MCF 10A (cell line): ENCODE results near the gene EXOC2. TPM values are rescaled to one million over a fixed set of nuclear protein-coding genes. Genes with fewer than 3 reads are reported as not detected.

Experiments
- BruUV-seq: library from RNA; stranded (reverse); fragments of 400-500 nt; replicated peaks from 2 replicates; lab custom pipeline; 2021; lab: Mats Ljungman, UMichigan
- CTCF ChIA-PET: fragments of 300-600 bp; sonication (Branson Sonifier 250); formaldehyde crosslinking; extraction: SDS; loops from one replicate; lab custom pipeline; 2021; ENCODE audit warnings: antibody characterized with exemption, inconsistent platforms; lab: Yijun Ruan, JAX
- POLR2A ChIA-PET: fragments of 300-600, 350-650 bp; sonication (Branson Sonifier 250); formaldehyde crosslinking; extraction: SDS; loops from one replicate; lab custom pipeline; 2020; ENCODE audit warnings: antibody characterized with exemption, inconsistent platforms; lab: Yijun Ruan, JAX
- DNase-seq: peaks from one replicate; pipeline ENCODE4 v3.0.0-alpha.2; 2018; ENCODE audit not compliant: unreplicated experiment
- H3K27ac Mint-ChIP-seq: one replicate; pipeline ENCODE4 v1.8.0; 2022; ENCODE audit warnings: mild to moderate bottlenecking, low read depth, mixed read lengths; ENCODE audit not compliant: unreplicated experiment
- H3K27me3 Mint-ChIP-seq: one replicate; pipeline ENCODE4 v1.8.0; 2022; ENCODE audit warnings: mixed read lengths; ENCODE audit not compliant: insufficient read depth, unreplicated experiment
- H3K36me3 Mint-ChIP-seq: one replicate; pipeline ENCODE4 v1.8.0; 2022; ENCODE audit warnings: mild to moderate bottlenecking, moderate library complexity, mixed read lengths; ENCODE audit not compliant: insufficient read depth, unreplicated experiment
- H3K4me1 Mint-ChIP-seq: one replicate; pipeline ENCODE4 v1.8.0; 2022; ENCODE audit warnings: mixed read lengths; ENCODE audit not compliant: insufficient read depth, unreplicated experiment
- H3K4me3 Mint-ChIP-seq: one replicate; pipeline ENCODE4 v1.8.0; 2022; ENCODE audit warnings: mild to moderate bottlenecking, moderate library complexity, mixed read lengths; ENCODE audit not compliant: unreplicated experiment
- H3K9me3 Mint-ChIP-seq: one replicate; pipeline ENCODE4 v1.8.0; 2022; ENCODE audit warnings: mixed read lengths; ENCODE audit not compliant: unreplicated experiment
- CTCF ChIP-seq: fragments of 200-600 bp; IDR thresholded peaks from one replicate; pipeline ENCODE4 v1.8.0; 2022; ENCODE audit warnings: antibody characterized with exemption, mild to moderate bottlenecking; ENCODE audit not compliant: unreplicated experiment
- intact Hi-C: fragments of 100-400 bp; cut with micrococcal nuclease; formaldehyde crosslinking; loops from 2 replicates; pipeline ENCODE4 v1.14.1; 2022
- total RNA-seq: library from RNA; stranded (reverse); gene quantifications from 2 replicates; pipeline ENCODE4 v1.2.3, GENCODE V29; 2022

Gene EXOC2
- total RNA-seq, 1 experiment from 2014 or later, result 14.6 TPM

DNA sequence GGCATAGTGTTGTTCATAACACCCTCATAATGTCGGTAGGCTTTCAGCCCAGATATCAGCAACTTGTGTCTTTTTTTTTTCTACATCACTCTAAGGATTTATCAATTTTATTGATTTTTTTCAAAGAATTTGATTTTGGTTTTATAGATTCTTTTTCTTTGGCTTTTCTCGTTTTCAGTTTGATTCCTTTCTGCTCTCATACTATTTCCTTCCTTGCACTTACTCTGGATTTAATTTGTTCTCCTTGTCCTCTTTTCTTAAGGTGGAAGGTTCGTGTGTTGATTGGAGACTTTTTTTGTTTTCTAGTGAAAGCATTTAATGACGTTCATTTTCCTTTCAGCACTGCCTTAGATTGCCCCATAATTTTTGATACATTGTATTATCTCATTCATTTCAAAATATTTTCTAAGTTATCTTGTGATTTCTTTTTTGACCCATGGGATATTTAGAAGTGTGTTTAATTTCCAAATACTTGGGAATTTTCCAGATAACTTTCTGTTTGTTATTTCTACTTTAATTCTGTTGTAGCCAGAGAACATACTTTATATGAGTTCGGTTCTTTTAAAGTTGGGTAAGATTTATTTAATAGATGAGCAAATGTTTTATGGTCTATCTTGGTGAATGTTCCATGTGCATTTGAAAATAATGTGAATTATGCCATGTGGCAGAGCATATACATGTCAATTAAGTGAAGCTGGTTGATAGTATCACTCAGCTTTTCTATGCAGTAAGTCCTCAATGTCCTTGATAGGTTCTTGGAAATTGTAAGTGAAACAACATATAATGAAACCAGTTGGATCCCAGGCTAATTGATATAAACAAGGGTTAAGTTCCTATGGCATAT, 238.6 kb downstream of the EXOC2 start:
- Mint-ChIP-seq H3K27me3 (peaks cover 17% of the 10 kb centered on the region), H3K27ac (no peak overlapping the region), H3K9me3 (peaks cover 2% of the 10 kb centered on the region), H3K36me3 (no peaks in the 10 kb centered on the region), H3K4me1 (no peaks in the 10 kb centered on the region), H3K4me3 (no peak overlapping the region)
- no peak for TF ChIP-seq CTCF
- POLR2A ChIA-PET, result interaction anchor here (0.8 kb wide), 1 partner anchor 32 kb away, joined by 3 read pairs; no protein-coding TSS in a partner anchor
- CTCF ChIA-PET, result interaction anchor here (0.6 kb wide), 1 partner anchor 9 kb away, joined by 3 read pairs; no protein-coding TSS in a partner anchor
- DNase-seq, result no peak
- intact Hi-C loops, result no loop called here
- no TSS peak for BruUV-seq

- intact Hi-C loops, result no loop called here
- H3K27me3 Mint-ChIP-seq, result peaks cover 17% of the 10 kb centered on the region
- ChIA-PET CTCF (no interaction called here), POLR2A (no interaction called here)
- no peak overlapping the region for H3K27ac Mint-ChIP-seq
- no peak for DNase-seq
- H3K36me3 Mint-ChIP-seq, result no peaks in the 10 kb centered on the region
- H3K4me1 Mint-ChIP-seq, result no peaks in the 10 kb centered on the region
- TF ChIP-seq CTCF, result no peak
- no peak overlapping the region for H3K4me3 Mint-ChIP-seq
- peaks cover 13% of the 10 kb centered on the region for H3K9me3 Mint-ChIP-seq
- BruUV-seq, result no TSS peak
Observed at GRCh38 chr6:453152-453551, 239.8 kb downstream of the EXOC2 start.

- TF ChIP-seq CTCF, result no peak
- Mint-ChIP-seq H3K27ac (no peak overlapping the region), H3K27me3 (peaks cover 17% of the 10 kb centered on the region), H3K9me3 (peaks cover 13% of the 10 kb centered on the region), H3K36me3 (no peaks in the 10 kb centered on the region), H3K4me3 (no peak overlapping the region), H3K4me1 (no peaks in the 10 kb centered on the region)
- intact Hi-C loops, result no loop called here
- DNase-seq, result no peak
- CTCF ChIA-PET, result interaction anchor here (0.6 kb wide), 2 partner anchors 40 to 71 kb away, joined by 3 read pairs; no protein-coding TSS in a partner anchor
- POLR2A ChIA-PET, result no interaction called here
- BruUV-seq, result no TSS peak
Observed at GRCh38 chr6:452301-453067, 240.5 kb downstream of the EXOC2 start.

DNA sequence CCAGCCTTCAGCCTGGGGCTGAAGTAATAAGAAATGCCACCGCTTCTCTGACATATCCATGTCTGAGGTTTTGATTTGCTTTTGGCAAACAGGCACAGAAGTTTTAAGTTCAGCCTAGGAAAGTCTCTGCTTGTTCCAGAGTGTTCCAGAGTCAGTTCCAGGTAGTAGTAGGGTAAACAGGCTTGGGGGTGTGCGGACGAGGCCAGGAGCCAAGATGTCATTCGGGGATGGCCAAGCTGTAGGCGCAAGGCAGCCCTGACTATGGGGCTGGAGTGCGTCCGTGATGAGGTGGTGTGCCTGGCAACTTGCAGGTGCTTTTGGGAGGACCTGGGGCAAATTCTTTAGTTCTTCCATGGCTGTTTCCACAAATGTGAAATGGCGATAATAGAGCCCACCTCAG, 241.1 kb downstream of the EXOC2 start:
- H3K4me1 Mint-ChIP-seq, result no peaks in the 10 kb centered on the region
- intact Hi-C loops, result no loop called here
- CTCF ChIA-PET, result interaction anchor here (0.6 kb wide), 2 partner anchors 40 to 70 kb away, joined by 3 read pairs; no protein-coding TSS in a partner anchor
- no TSS peak for BruUV-seq
- H3K27me3 Mint-ChIP-seq, result peaks cover 17% of the 10 kb centered on the region
- H3K27ac Mint-ChIP-seq, result no peak overlapping the region
- no peak for TF ChIP-seq CTCF
- DNase-seq, result no peak
- no peaks in the 10 kb centered on the region for H3K36me3 Mint-ChIP-seq
- POLR2A ChIA-PET, result no interaction called here
- H3K9me3 Mint-ChIP-seq, result peaks cover 13% of the 10 kb centered on the region
- no peak overlapping the region for H3K4me3 Mint-ChIP-seq
